Measurements from ENCODE around the gene PAX1. TPM values are rescaled to one million over a fixed set of nuclear protein-coding genes. Genes with fewer than 3 reads are reported as not detected.

Gene PAX1
- total RNA-seq, 2 donors from 2014 or later = not detected

- intact Hi-C loops (cut with DNase I, micrococcal nuclease) = no loop called here
These were observed 3.4 kb upstream of the PAX1 start for GRCh38 chr20:21702016-21702415.

DNA sequence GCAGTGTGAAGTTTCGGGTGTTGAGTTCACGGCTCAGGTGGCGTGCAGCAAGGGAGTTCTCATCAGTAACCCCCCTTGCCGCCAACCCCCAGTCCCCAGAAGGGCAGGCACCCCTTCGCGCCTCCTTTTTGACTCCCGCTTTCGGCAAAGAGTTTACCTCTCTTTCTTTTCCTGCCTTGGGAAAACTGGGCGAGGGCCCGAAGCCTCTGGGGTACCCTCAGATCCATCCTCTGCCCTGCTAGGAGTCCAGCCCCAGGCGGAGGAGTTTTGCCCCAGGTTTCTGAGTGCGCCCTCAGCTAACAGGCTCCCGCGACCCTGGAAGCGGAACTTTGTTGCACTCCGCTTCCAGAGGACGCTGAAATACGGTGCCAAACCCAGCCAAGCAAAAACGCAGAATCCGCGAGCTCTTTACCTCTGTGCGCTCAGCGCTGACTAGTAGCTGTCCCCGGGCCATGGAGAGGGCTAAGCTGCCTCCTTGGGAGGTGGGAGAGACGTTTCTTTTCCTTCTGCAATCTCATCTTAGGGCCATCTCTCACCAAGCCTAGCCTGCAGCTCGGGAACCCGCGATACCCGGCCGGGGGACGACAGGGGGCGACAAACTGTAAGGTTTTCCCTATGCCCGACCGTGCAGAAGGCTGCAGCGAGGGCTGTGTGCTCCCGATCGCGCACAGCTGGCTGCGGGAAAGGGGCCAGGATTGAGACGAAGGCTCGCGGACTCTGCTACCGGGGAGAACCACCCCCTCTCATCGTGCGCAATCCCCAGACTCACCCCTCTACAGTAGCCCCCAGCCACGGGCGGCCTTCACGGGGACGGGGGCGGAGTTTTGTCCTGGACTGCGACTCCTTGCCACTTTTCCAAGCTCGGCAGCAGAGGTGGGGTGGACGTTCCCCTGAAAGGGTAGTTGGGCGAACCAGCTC lies 2.7 kb upstream of the PAX1 start:
- intact Hi-C loops (cut with DNase I, micrococcal nuclease) = no loop called here
- ATAC-seq (peak; percentile 61), DNase-seq (peak in 1 of 2 donors; percentile 53)

More at GRCh38 chr20:21702016-21702415, 3.4 kb upstream of the PAX1 start:
- ATAC-seq = no peak
- DNase-seq = no peak

DNA sequence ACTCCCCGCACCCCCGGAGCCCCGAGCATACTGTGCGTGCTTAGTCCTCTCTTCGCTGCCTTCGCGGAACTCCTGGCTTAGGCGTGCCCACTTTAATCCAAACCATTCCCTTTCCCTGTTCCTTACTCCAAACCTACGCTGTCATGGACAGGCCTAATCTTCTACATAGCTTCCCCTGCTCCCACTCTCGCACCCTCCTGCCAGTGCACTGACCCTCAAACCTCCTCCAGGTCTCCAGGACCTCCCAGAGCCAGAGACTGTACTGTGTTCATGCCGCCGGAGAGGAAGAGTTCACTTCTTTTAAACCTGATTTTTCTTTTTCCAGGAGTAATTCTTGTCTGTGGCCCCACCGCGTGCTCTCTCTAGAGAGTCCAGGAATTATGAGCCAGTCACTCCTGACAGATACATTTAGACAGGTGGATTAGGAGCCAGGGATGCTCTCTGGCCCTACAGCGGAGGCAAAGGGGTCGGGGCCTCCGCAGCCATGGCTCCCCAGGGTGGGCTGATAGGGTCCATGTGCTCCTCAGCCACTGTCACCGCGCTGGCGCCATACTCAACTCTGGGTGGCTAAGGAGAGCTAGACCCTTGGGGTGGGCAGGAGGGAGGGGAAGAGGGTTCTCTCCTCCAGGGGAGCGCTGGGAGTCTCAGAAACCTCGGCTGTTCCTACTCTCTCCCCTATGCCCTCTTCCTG lies 1.6 kb upstream of the PAX1 start:
- no peak for ATAC-seq
- intact Hi-C loops (cut with DNase I, micrococcal nuclease) = no loop called here
- no peak for DNase-seq

- intact Hi-C loops (cut with DNase I, micrococcal nuclease) = no loop called here
- ATAC-seq = no peak
- DNase-seq = no peak
These were observed 767 bp upstream of the PAX1 start for GRCh38 chr20:21704408-21705385.

GRCh38 chr20:21706261-21707195 lies 1.1 kb downstream of the PAX1 start:
- intact Hi-C loops (cut with DNase I, micrococcal nuclease) = no loop called here
- DNase-seq (no peak), ATAC-seq (no peak)

GRCh38 chr20:21707267-21707666 lies 1.8 kb downstream of the PAX1 start:
- intact Hi-C loops (cut with DNase I, micrococcal nuclease) = no loop called here
- no peak for ATAC-seq
- no peak for DNase-seq

GRCh38 chr20:21707999-21708737 lies 2.7 kb downstream of the PAX1 start:
- ATAC-seq (no peak), DNase-seq (no peak)
- intact Hi-C loops (cut with DNase I, micrococcal nuclease) = no loop called here

- ATAC-seq (no peak), DNase-seq (no peak)
- intact Hi-C loops (cut with DNase I, micrococcal nuclease) = no loop called here
These were observed 3.5 kb downstream of the PAX1 start for GRCh38 chr20:21708738-21709534.

- DNase-seq (no peak), ATAC-seq (no peak)
- intact Hi-C loops (cut with DNase I, micrococcal nuclease) = no loop called here
These were observed 4.1 kb downstream of the PAX1 start for GRCh38 chr20:21709535-21709904.

- ATAC-seq = no peak
- intact Hi-C loops (cut with DNase I, micrococcal nuclease) = loop anchor here in 1 of 2 donors (10.0 kb wide), 1 partner anchor 56 kb away; no protein-coding TSS in a partner anchor
- no peak for DNase-seq
These were observed 4.9 kb downstream of the PAX1 start for GRCh38 chr20:21710341-21710740.

- no peak for DNase-seq
- intact Hi-C loops (cut with DNase I, micrococcal nuclease) = loop anchor here in 1 of 2 donors (10.0 kb wide), 1 partner anchor 56 kb away; no protein-coding TSS in a partner anchor
These were observed 5.5 kb downstream of the PAX1 start for GRCh38 chr20:21710863-21711431.

DNA sequence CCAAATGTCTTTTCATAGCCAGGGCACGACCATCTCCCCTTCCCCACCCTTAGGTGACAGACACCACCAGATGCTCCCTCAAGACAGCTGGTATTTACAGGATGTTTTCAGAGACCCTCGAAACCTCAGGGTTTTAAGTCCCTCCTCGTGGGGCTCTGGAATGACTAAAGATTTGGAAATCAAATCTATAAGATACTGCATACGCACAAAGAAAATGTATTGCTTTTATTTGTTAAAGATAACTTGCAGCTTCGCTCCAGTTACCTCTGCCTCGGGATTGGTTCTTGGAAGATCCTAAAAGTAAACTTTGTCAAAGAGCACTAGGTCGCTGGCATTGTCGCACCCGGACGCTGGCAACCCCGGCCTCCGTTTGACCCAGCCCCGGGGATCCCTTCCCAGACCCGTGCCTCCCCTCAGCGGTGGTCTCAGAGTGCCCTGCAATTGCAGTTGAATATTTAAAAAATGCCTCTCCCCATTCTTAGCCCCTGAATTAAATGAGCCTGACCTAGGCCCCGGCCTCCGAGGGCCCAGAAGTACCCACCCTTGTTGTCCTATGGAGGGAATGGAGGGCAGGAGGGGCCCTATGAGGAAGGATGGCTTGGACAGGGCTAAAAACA lies 7.1 kb downstream of the PAX1 start:
- ATAC-seq (no peak), DNase-seq (no peak)

More at GRCh38 chr20:21710863-21711431, 5.5 kb downstream of the PAX1 start:
- ATAC-seq = no peak

DNA sequence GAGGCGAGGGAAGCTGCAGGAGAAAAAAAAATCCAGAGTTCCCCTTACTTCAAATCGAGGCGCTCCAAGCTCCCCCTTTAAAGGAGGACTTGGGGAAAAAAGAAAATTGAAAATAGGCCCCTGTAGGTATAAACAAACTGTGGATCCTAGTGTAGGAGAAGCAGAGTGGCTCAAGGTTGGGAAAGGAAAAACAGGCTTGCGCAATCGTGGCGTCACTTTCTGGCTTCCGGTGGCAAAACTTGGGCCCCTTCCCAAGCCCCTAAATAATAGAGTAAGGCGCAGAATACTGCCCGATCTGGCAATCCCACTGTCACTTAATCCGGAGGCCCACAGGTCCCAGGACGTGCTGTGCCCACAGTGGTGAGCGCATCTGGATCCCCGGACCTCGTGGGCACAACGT lies 8.0 kb downstream of the PAX1 start:
- no peak for ATAC-seq
- no peak for DNase-seq
- intact Hi-C loops (cut with DNase I, micrococcal nuclease) = loop anchor here in 1 of 2 donors (10.0 kb wide), 1 partner anchor 59 kb away; no protein-coding TSS in a partner anchor

More for the DNA sequence above, 7.1 kb downstream of the PAX1 start:
- intact Hi-C loops (cut with DNase I, micrococcal nuclease) = loop anchor here in 1 of 2 donors (10.0 kb wide), 1 partner anchor 58 kb away; no protein-coding TSS in a partner anchor

- ATAC-seq = no peak
These were observed 8.4 kb downstream of the PAX1 start for GRCh38 chr20:21713901-21714296.

More at GRCh38 chr20:21713901-21714296, 8.4 kb downstream of the PAX1 start:
- no peak for DNase-seq
- intact Hi-C loops (cut with DNase I, micrococcal nuclease) = loop anchor here in 1 of 2 donors (10.0 kb wide), 1 partner anchor 59 kb away; no protein-coding TSS in a partner anchor
